Omental fat pad (tissue), 4 donors: Measurements from ENCODE around the gene BTBD1. TPM values are rescaled to one million over a fixed set of nuclear protein-coding genes. Genes with fewer than 3 reads are reported as not detected.

Experiments used
- ATAC-seq: fragments of 150-250 bp; one replicate; pipeline ENCODE4 v1.9.1; 2016; ENCODE audit warnings: mild to moderate bottlenecking, moderate library complexity; ENCODE audit not compliant: low FRiP score
- DNase-seq: peaks from one replicate; pipeline ENCODE4 v3.0.0-alpha.2; 2019; ENCODE audit warnings: low spot score
- total RNA-seq, 4 donors: library from RNA; depleted of rRNA; stranded (reverse); fragments of >200 nt; gene quantifications; one replicate each; pipeline ENCODE4 v1.1.0, GENCODE V29; 2016
- TF ChIP-seq, protein P1 (sequence below), 3 donors: fragments of 450-650 bp; IDR thresholded peaks; one replicate each; pipeline ENCODE4 v1.5.1; 2016 to 2017; ENCODE audit warnings: antibody characterized with exemption in 3 of 3, mild to moderate bottlenecking in 3 of 3, moderate library complexity in 2 of 3

Gene BTBD1
- total RNA-seq, 4 donors from 2014 or later = 56.9 to 104 (median 84.7) TPM

GRCh38 chr15:83030021-83030420, 37.0 kb downstream of the BTBD1 start:
- TF ChIP-seq, protein P1, sequence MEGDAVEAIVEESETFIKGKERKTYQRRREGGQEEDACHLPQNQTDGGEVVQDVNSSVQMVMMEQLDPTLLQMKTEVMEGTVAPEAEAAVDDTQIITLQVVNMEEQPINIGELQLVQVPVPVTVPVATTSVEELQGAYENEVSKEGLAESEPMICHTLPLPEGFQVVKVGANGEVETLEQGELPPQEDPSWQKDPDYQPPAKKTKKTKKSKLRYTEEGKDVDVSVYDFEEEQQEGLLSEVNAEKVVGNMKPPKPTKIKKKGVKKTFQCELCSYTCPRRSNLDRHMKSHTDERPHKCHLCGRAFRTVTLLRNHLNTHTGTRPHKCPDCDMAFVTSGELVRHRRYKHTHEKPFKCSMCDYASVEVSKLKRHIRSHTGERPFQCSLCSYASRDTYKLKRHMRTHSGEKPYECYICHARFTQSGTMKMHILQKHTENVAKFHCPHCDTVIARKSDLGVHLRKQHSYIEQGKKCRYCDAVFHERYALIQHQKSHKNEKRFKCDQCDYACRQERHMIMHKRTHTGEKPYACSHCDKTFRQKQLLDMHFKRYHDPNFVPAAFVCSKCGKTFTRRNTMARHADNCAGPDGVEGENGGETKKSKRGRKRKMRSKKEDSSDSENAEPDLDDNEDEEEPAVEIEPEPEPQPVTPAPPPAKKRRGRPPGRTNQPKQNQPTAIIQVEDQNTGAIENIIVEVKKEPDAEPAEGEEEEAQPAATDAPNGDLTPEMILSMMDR (IDR thresholded peaks at IDR 0.05) = no peak
- no peak for DNase-seq
- ATAC-seq = no peak

DNA sequence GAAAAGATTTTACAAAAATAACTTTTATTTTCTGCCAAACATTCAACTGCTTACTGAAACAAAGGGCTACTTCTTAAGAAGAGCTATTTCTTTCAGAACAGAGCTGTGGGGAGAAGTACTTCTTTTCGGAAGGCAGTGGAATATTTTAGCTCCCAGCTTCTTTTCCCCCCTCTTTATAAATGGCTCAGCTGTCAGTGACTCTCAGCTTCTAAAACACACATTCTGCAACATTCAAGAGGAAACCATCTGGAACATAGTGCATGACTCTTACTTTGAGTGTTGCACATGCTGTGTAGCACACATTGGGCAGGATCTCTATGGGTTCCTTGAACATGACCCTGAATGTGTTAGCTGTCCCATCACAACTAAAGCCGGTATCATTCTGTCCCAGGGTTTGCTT, 48.6 kb downstream of the BTBD1 start:
- DNase-seq = no peak
- TF ChIP-seq, protein P1 (IDR thresholded peaks at IDR 0.05) = no peak
- ATAC-seq = no peak

DNA sequence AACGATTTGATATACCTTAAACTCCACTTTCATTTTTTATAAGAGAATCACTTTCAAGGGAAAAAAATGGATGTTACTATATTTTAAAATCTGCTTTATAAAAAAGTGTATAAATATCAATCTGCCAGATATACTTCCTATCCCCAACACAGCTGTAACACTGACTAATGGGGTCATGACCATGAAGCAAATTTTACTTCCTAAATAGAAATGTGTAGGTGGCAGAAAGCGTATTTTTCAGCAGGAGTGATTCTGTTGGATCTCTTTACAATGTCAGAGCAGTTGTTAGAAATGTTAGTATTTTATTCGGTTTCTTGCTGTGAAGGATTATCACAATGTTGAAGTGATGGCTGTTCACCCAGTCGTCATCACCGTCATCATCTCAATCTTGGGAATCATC, 50.1 kb downstream of the BTBD1 start:
- TF ChIP-seq, protein P1 (IDR thresholded peaks at IDR 0.05) = no peak
- ATAC-seq = no peak
- DNase-seq = no peak

DNA sequence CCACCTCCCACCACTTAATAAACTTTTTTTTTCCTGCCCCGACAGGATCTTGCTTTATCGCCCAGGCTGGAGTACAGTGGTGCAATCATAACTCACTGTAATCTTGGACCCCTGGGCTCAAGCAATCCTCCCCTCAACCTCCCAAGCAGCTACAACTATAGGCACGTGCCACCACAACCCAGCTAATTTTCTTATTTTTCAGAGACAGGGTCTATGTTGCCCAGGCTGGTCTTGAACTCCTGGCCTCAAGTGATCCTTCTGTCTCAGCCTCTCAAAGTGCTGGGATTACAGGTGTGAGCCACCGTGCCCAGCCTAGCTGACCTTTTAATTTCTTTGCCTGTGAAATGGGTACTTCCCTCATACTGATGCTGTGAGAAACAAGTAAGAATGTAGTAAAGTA, 51.7 kb downstream of the BTBD1 start:
- DNase-seq (no peak), ATAC-seq (no peak)
- TF ChIP-seq, protein P1 (IDR thresholded peaks at IDR 0.05) = no peak

DNA sequence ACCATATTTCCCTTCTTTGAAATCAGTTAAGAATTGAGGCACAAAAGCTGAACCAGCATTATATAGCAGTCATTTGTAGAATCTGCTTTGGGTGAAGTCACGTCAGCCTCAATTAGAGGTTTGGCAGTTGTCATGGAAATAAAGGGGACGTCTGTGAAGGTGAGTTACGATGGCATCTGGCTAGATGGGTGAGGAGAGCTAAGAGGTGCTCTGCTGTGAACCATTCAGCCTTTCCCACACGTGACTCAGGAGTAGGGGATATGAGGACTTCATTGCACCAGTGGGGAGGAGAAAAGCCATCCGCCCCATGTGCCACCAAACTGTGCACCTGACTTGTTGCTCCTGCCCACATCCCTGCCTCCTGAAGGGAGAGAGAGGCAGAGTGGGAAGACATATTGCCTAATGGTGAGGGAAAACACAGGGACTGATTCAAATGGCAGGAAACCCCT, 52.8 kb downstream of the BTBD1 start:
- no peak for ATAC-seq
- no peak for DNase-seq
- TF ChIP-seq, protein P1 (IDR thresholded peaks at IDR 0.05) = no peak

DNA sequence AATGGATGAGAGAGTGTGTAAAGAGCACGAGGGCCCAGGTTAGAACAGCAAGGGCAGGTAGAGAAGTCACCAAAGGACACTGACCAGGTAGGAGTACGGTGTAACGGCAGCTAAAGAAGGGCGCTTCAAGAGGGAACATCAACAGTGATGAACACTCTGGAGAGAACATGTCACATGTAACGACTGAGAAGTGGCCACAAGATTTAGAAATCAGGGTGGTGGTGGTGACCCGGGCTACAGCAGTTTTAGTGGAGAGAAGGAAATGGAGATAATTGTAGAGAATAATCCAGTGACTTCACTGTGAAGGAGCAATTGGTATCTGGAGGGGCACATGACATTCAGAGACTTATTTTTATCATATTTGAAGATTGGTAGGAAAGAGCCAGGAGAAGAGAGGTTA, 54.4 kb downstream of the BTBD1 start:
- DNase-seq (no peak), ATAC-seq (no peak)
- TF ChIP-seq, protein P1 (IDR thresholded peaks at IDR 0.05) = no peak

- no peak for ATAC-seq
These were observed 55.0 kb downstream of the BTBD1 start for GRCh38 chr15:83012076-83012426.

More at GRCh38 chr15:83012076-83012426, 55.0 kb downstream of the BTBD1 start:
- TF ChIP-seq, protein P1 (IDR thresholded peaks at IDR 0.05) = no peak
- no peak for DNase-seq
